AG09319 (cell line): ENCODE data around the gene P2RX1.

Experiments used
- DNase-seq: peaks from one replicate; pipeline ENCODE4 v3.0.0-alpha.2; 2010; ENCODE audit warnings: low read depth; ENCODE audit errors: extremely low read depth
- TF ChIP-seq, protein P1 (sequence below): IDR thresholded peaks from 2 replicates; pipeline ENCODE4 v1.5.1; 2011; ENCODE audit warnings: low read depth, mild to moderate bottlenecking, inconsistent platforms, low read length, moderate library complexity

The P2RX1 gene

GRCh38 chr17:3873862-3874261, 42.4 kb downstream of the P2RX1 start:
- TF ChIP-seq, protein P1, sequence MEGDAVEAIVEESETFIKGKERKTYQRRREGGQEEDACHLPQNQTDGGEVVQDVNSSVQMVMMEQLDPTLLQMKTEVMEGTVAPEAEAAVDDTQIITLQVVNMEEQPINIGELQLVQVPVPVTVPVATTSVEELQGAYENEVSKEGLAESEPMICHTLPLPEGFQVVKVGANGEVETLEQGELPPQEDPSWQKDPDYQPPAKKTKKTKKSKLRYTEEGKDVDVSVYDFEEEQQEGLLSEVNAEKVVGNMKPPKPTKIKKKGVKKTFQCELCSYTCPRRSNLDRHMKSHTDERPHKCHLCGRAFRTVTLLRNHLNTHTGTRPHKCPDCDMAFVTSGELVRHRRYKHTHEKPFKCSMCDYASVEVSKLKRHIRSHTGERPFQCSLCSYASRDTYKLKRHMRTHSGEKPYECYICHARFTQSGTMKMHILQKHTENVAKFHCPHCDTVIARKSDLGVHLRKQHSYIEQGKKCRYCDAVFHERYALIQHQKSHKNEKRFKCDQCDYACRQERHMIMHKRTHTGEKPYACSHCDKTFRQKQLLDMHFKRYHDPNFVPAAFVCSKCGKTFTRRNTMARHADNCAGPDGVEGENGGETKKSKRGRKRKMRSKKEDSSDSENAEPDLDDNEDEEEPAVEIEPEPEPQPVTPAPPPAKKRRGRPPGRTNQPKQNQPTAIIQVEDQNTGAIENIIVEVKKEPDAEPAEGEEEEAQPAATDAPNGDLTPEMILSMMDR: no peak
- DNase-seq: no peak

- DNase-seq: no peak
- TF ChIP-seq, protein P1: no peak
Observed at GRCh38 chr17:3870871-3871306, 45.4 kb downstream of the P2RX1 start.

DNA sequence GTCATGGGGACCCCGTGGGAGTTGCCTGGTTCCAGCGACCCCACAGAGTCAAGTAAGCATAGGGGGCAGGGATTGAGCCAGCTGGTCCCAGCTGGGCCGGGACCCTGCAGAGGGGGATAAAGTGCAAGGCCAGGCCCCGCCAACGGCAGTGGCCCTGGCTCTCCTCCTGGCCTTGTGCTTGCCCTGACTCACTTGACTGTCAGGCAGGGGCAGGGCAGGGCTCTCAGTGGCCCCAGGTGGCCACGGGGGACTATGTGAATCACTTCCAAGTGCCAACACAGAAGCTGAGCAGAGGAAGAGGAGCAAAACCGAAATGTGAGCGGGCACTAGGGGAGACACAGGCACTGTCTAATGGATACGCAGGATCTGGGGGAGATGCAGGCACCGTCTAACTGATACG, 48.7 kb downstream of the P2RX1 start:
- TF ChIP-seq, protein P1: no peak
- DNase-seq: no peak

GRCh38 chr17:3867106-3867505, 49.2 kb downstream of the P2RX1 start:
- TF ChIP-seq, protein P1: no peak

DNA sequence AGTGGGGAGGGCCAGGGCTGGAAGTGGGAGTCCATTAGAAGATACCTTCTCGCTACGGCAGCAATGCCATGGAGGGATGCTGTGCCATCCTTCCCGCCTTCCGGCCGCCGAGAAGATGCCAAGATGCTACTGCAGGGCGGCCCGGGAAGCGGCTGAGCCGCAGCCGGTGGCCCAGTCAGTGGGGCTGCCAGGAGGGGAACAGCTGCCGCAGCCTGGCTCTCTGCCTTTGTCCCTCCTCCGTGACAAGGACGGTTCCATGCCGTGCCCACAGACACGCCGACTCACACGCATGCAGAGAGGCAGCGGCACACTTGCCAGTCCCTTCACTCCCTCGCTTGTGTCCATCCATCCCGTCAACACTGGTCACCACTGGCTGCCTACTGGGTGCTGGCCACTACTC, 50.0 kb downstream of the P2RX1 start:
- no peak for DNase-seq
- TF ChIP-seq, protein P1: no peak

More at GRCh38 chr17:3867106-3867505, 49.2 kb downstream of the P2RX1 start:
- no peak for DNase-seq

DNA sequence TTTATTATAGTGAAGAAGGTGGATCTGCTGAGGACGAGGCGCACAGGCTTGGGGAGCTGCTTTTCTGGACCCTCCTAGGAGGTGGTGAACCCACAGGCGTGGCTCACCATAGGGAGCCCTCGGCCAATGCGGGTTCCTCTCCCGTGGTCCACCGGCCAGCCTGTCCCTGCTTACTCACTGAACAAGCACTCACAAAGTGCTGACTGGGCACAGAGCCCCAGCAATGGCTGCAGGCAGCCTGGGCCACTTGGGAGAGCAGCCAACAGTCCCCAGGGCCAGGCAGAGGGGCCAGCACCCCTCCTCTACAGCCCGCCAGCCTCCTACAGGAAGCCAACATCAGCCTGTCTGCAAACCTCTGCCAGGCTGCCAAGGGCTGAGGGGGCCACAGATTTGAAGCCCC, 51.1 kb downstream of the P2RX1 start:
- TF ChIP-seq, protein P1: no peak

DNA sequence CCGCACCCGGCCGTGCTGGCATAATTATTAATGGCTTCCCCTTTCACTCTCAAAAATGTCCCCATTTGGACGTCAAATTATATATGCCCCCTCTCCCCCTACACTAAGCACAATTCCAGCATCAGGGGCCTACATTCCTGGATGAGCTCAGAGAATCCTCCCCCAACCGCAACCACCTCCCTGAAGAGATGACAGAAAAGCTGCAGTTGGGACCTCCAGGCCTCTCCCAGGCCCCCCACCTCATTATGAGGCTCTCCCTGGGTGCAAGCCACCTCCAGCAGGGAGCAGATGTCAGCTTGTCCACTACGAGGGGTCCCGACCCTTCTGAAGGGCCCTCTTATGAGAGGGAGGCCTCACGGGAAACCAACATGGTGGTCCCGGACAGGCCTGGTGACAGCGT, 51.7 kb downstream of the P2RX1 start:
- no peak for DNase-seq
- TF ChIP-seq, protein P1: no peak

More for the DNA sequence above, 51.1 kb downstream of the P2RX1 start:
- DNase-seq: peak; percentile 22
